Activated naive CD8-positive, alpha-beta T cell treated with anti-CD3 and anti-CD28 coated beads, Interleukin-2, amount 10 ng/mL, durations not matched to agents 7 days and 5 days (primary cell): ENCODE results near the gene GTF3C5. TPM values are rescaled to one million over a fixed set of nuclear protein-coding genes. Genes with fewer than 3 reads are reported as not detected.
"Not testable (repeated sequence)": the region's sequence is repeated elsewhere in the genome, so short reads cannot be mapped to it uniquely, and the experiment has no call there.

Source experiments
- ATAC-seq: fragments of 150-1000 bp; cut with Tn5 transposase; one replicate; pipeline ENCODE4 v1.10.0; 2021; ENCODE audit warnings: low read depth, moderate library complexity
- POLR2A ChIA-PET: fragments of 350-600 bp; sonication (Branson Sonifier 250); formaldehyde crosslinking; loops from one replicate; lab custom pipeline; 2021; ENCODE audit warnings: antibody characterized with exemption; lab: Charles Lee
- DNase-seq: peaks from one replicate; pipeline ENCODE4 v3.0.0; 2021
- H3K27ac Mint-ChIP-seq: one replicate; pipeline ENCODE4 v1.8.0; 2022; ENCODE audit warnings: mild to moderate bottlenecking, mixed read lengths
- H3K27me3 Mint-ChIP-seq: one replicate; pipeline ENCODE4 v1.8.0; 2022; ENCODE audit warnings: mild to moderate bottlenecking, moderate library complexity, mixed read lengths
- H3K36me3 Mint-ChIP-seq: one replicate; pipeline ENCODE4 v1.8.0; 2021; ENCODE audit warnings: mild to moderate bottlenecking, mixed read lengths
- H3K4me1 Mint-ChIP-seq: one replicate; pipeline ENCODE4 v1.8.0; 2021; ENCODE audit warnings: mixed read lengths
- H3K4me3 Mint-ChIP-seq: one replicate; pipeline ENCODE4 v1.8.0; 2022; ENCODE audit warnings: mild to moderate bottlenecking, moderate library complexity, mixed read lengths
- H3K9me3 Mint-ChIP-seq: one replicate; pipeline ENCODE4 v1.8.0; 2021; ENCODE audit warnings: mixed read lengths
- total RNA-seq, 2 experiments: library from RNA; stranded (reverse); gene quantifications; one replicate each; pipeline ENCODE4 v1.2.3, GENCODE V29; 2021

GTF3C5 gene
- total RNA-seq, 2 experiments from 2014 or later: 86.4 to 97.5 TPM

- H3K4me1 Mint-ChIP-seq: peaks cover 35% of the 10 kb centered on the region
- H3K27me3 Mint-ChIP-seq: no peaks in the 10 kb centered on the region
- peaks cover 3% of the 10 kb centered on the region for H3K36me3 Mint-ChIP-seq
- ATAC-seq: no peak
- H3K9me3 Mint-ChIP-seq: no peaks in the 10 kb centered on the region
- no peak overlapping the region for H3K27ac Mint-ChIP-seq
- POLR2A ChIA-PET: no interaction called here
- no peak overlapping the region for H3K4me3 Mint-ChIP-seq
- no peak for DNase-seq
Observed at GRCh38 chr9:133027134-133027533, 3.7 kb upstream of the GTF3C5 start.

GRCh38 chr9:133028221-133028620 lies 2.6 kb upstream of the GTF3C5 start:
- Mint-ChIP-seq H3K27ac (no peak overlapping the region), H3K9me3 (no peaks in the 10 kb centered on the region), H3K4me1 (peaks cover 36% of the 10 kb centered on the region), H3K4me3 (peak overlapping the region; percentile 98), H3K27me3 (no peaks in the 10 kb centered on the region), H3K36me3 (peaks cover 9% of the 10 kb centered on the region)
- ATAC-seq: no peak
- POLR2A ChIA-PET: no interaction called here
- DNase-seq: no peak

GRCh38 chr9:133029994-133030316 lies 842 bp upstream of the GTF3C5 start:
- no peaks in the 10 kb centered on the region for H3K27me3 Mint-ChIP-seq
- H3K9me3 Mint-ChIP-seq: no peaks in the 10 kb centered on the region
- peaks cover 9% of the 10 kb centered on the region for H3K36me3 Mint-ChIP-seq
- H3K4me1 Mint-ChIP-seq: peaks cover 35% of the 10 kb centered on the region
- POLR2A ChIA-PET: interaction anchor here (0.7 to 4.7 kb wide), 25 partner anchors 8 to 1096 kb away, joined by 3 to 41 read pairs (median 5); partner anchors contain the start of gene TSC1
- ATAC-seq (peak; percentile 15), DNase-seq (no peak)
- peak overlapping the region; percentile 91 for H3K27ac Mint-ChIP-seq
- H3K4me3 Mint-ChIP-seq: peak overlapping the region; percentile 98

- POLR2A ChIA-PET: interaction anchor here (0.7 to 4.7 kb wide), 17 partner anchors 8 to 340 kb away, joined by 3 to 41 read pairs (median 7); no protein-coding TSS in a partner anchor
- H3K4me3 Mint-ChIP-seq: peak overlapping the region; percentile 98
- H3K27me3 Mint-ChIP-seq: no peaks in the 10 kb centered on the region
- peaks cover 35% of the 10 kb centered on the region for H3K4me1 Mint-ChIP-seq
- peaks cover 9% of the 10 kb centered on the region for H3K36me3 Mint-ChIP-seq
- ATAC-seq (no peak), DNase-seq (no peak)
- no peaks in the 10 kb centered on the region for H3K9me3 Mint-ChIP-seq
- peak overlapping the region; percentile 91 for H3K27ac Mint-ChIP-seq
Observed at GRCh38 chr9:133031130-133031422, 279 bp downstream of the GTF3C5 start.

- DNase-seq (no peak), ATAC-seq (no peak)
- peaks cover 9% of the 10 kb centered on the region for H3K36me3 Mint-ChIP-seq
- POLR2A ChIA-PET: interaction anchor here (1.3 to 4.7 kb wide), 16 partner anchors 7 to 339 kb away, joined by 3 to 41 read pairs (median 7); no protein-coding TSS in a partner anchor
- H3K4me3 Mint-ChIP-seq: peak overlapping the region; percentile 98
- H3K27me3 Mint-ChIP-seq: no peaks in the 10 kb centered on the region
- H3K27ac Mint-ChIP-seq: peak overlapping the region; percentile 91
- H3K9me3 Mint-ChIP-seq: no peaks in the 10 kb centered on the region
- H3K4me1 Mint-ChIP-seq: peaks cover 35% of the 10 kb centered on the region
Observed at GRCh38 chr9:133031496-133031911, 707 bp downstream of the GTF3C5 start.

GRCh38 chr9:133032171-133032570 lies 1.4 kb downstream of the GTF3C5 start:
- no peaks in the 10 kb centered on the region for H3K27me3 Mint-ChIP-seq
- DNase-seq (no peak), ATAC-seq (no peak)
- peak overlapping the region; percentile 98 for H3K4me3 Mint-ChIP-seq
- H3K36me3 Mint-ChIP-seq: peaks cover 9% of the 10 kb centered on the region
- peaks cover 33% of the 10 kb centered on the region for H3K4me1 Mint-ChIP-seq
- POLR2A ChIA-PET: interaction anchor here (4.7 kb wide), 1 partner anchor 26 kb away, joined by 41 read pairs; no protein-coding TSS in a partner anchor
- H3K27ac Mint-ChIP-seq: peak overlapping the region; percentile 7
- H3K9me3 Mint-ChIP-seq: no peaks in the 10 kb centered on the region

- peaks cover 26% of the 10 kb centered on the region for H3K4me1 Mint-ChIP-seq
- peaks cover 8% of the 10 kb centered on the region for H3K36me3 Mint-ChIP-seq
- no peak overlapping the region for H3K4me3 Mint-ChIP-seq
- no peak overlapping the region for H3K27ac Mint-ChIP-seq
- ATAC-seq (no peak), DNase-seq (no peak)
- no peaks in the 10 kb centered on the region for H3K9me3 Mint-ChIP-seq
- POLR2A ChIA-PET: no interaction called here
- H3K27me3 Mint-ChIP-seq: no peaks in the 10 kb centered on the region
Observed at GRCh38 chr9:133035669-133036068, 4.9 kb downstream of the GTF3C5 start.

GRCh38 chr9:133037775-133038515 lies 7.1 kb downstream of the GTF3C5 start:
- Mint-ChIP-seq H3K9me3 (no peaks in the 10 kb centered on the region), H3K36me3 (no peaks in the 10 kb centered on the region), H3K27me3 (no peaks in the 10 kb centered on the region), H3K4me3 (no peak overlapping the region), H3K4me1 (peaks cover 10% of the 10 kb centered on the region), H3K27ac (no peak overlapping the region)
- ATAC-seq (no peak), DNase-seq (no peak)
- POLR2A ChIA-PET: interaction anchor here (0.7 to 1.2 kb wide), 3 partner anchors 7 to 94 kb away, joined by 3 to 5 read pairs (median 4); partner anchors contain the start of gene GTF3C5

- not testable (repeated sequence) for H3K4me1 Mint-ChIP-seq, H3K27me3 Mint-ChIP-seq, ATAC-seq, DNase-seq, H3K27ac Mint-ChIP-seq, H3K9me3 Mint-ChIP-seq, H3K4me3 Mint-ChIP-seq
- POLR2A ChIA-PET: interaction anchor here (1.2 to 1.7 kb wide), 2 partner anchors 10 to 103 kb away, joined by 4 to 7 read pairs; partner anchors contain the start of gene GTF3C5
- H3K36me3 Mint-ChIP-seq: peaks cover 11% of the 10 kb centered on the region
Observed at GRCh38 chr9:133040892-133041479, 10.2 kb downstream of the GTF3C5 start.

GRCh38 chr9:133041958-133042357 lies 11.2 kb downstream of the GTF3C5 start:
- no peaks in the 10 kb centered on the region for H3K9me3 Mint-ChIP-seq
- peaks cover 12% of the 10 kb centered on the region for H3K36me3 Mint-ChIP-seq
- H3K27ac Mint-ChIP-seq: no peak overlapping the region
- H3K4me1 Mint-ChIP-seq: peaks cover 3% of the 10 kb centered on the region
- DNase-seq (no peak), ATAC-seq (no peak)
- H3K4me3 Mint-ChIP-seq: no peak overlapping the region
- H3K27me3 Mint-ChIP-seq: no peaks in the 10 kb centered on the region
- POLR2A ChIA-PET: interaction anchor here (1.4 to 1.7 kb wide), 2 partner anchors 11 to 102 kb away, joined by 3 to 4 read pairs; partner anchors contain the start of gene GTF3C5

- POLR2A ChIA-PET: interaction anchor here (1.4 kb wide), 1 partner anchor 12 kb away, joined by 3 read pairs; the partner anchor contains the start of gene GTF3C5
- peaks cover 12% of the 10 kb centered on the region for H3K36me3 Mint-ChIP-seq
- no peaks in the 10 kb centered on the region for H3K27me3 Mint-ChIP-seq
- H3K27ac Mint-ChIP-seq: no peak overlapping the region
- H3K4me3 Mint-ChIP-seq: no peak overlapping the region
- no peak for ATAC-seq
- DNase-seq: no peak
- H3K9me3 Mint-ChIP-seq: no peaks in the 10 kb centered on the region
- peaks cover 3% of the 10 kb centered on the region for H3K4me1 Mint-ChIP-seq
Observed at GRCh38 chr9:133042676-133043075, 11.9 kb downstream of the GTF3C5 start.

GRCh38 chr9:133043449-133044035 lies 12.7 kb downstream of the GTF3C5 start:
- POLR2A ChIA-PET: no interaction called here
- Mint-ChIP-seq H3K9me3 (no peaks in the 10 kb centered on the region), H3K4me1 (peaks cover 3% of the 10 kb centered on the region), H3K4me3 (no peak overlapping the region), H3K27ac (no peak overlapping the region), H3K36me3 (peaks cover 12% of the 10 kb centered on the region), H3K27me3 (no peaks in the 10 kb centered on the region)
- ATAC-seq (no peak), DNase-seq (no peak)

- POLR2A ChIA-PET: no interaction called here
- ATAC-seq: no peak
- DNase-seq: no peak
- Mint-ChIP-seq H3K4me1 (peaks cover 3% of the 10 kb centered on the region), H3K36me3 (peaks cover 12% of the 10 kb centered on the region), H3K9me3 (no peaks in the 10 kb centered on the region), H3K27me3 (no peaks in the 10 kb centered on the region), H3K4me3 (no peak overlapping the region), H3K27ac (no peak overlapping the region)
Observed at GRCh38 chr9:133044125-133044524, 13.3 kb downstream of the GTF3C5 start.
